ENCODE measurements around the gene SLC30A2.

Gene SLC30A2

DNA sequence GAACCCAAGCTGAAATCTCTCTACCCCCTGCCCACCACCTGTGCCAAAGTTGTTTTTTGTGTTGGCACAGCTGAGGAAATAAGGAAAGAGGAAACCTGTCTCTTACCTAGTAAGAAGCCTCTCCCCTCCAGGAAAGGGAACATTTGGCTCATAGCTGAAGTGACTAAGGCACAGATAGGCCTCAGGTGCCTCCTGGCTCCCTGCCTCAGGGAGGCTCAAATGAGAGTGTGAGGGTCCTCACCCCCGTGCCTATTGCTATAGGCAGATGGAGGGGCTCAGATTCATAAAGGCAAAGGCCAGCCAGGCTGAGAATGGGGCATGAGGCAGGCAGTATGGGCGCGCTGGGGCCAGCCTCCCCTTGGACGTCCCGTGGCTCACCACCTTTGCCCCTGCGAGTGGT, 7.4 kb downstream of the SLC30A2 start:
- DNase-seq, result no peak

DNA sequence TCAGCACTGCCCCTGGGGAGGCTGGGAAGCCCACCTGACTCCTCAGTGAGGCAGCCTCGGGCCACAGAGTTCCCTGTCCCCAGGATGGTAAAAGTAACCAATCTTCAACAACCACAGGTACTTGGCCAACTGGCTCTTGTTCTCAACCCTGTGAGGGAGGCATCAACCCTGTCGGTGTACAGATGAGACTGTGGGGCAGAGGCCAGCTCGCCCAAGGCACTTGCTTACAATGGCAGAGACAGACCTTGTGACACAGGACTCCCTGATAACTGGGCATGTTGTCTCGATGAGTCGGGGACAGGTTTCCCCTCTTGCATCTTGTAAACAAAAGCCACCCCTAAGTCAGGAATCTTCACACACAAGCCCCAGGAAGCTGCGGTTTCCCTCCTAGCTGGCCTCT, 8.0 kb downstream of the SLC30A2 start:
- DNase-seq, result no peak

GRCh38 chr1:26036756-26037281, 9.1 kb downstream of the SLC30A2 start:
- no peak for DNase-seq

DNA sequence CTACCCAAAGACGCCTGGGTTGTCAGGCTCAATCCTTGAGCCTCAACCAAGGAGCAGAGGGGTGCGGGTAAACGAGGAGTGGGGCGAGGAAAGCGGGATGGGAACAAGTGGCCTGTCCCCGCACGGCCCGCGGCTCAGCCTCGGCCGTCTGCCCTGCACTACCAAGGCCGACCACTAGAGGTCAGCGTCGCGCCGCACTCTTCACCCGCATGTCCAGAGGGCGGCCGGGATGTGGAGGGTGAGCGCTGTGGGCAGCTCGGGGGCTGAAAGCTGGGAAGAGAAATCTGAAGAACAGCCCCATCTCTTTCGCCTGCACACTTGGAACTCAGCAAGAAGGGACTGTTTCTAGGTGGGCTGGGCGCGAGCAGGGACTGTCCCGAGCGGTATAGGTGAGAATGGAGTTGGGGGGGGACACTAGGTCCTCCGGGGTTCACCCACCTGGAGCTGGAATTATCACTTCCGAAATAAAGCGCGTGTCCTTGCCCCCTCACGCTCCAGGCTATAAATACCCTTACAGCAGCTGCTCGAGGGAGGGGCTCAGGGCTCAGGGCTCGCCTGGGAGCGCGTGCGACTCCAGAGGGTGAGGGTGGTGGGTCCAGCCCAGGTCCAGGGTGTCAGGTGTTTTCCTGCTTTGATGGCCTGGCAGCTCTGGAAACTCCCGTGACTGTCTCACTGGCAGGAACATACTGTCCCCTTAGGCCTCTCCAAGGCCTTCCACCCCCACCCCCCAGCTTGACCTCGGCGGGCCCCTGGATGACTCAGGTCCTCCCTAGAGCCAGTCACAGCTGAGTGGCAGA, 9.8 kb downstream of the SLC30A2 start:
- peak; percentile 72 for DNase-seq

DNA sequence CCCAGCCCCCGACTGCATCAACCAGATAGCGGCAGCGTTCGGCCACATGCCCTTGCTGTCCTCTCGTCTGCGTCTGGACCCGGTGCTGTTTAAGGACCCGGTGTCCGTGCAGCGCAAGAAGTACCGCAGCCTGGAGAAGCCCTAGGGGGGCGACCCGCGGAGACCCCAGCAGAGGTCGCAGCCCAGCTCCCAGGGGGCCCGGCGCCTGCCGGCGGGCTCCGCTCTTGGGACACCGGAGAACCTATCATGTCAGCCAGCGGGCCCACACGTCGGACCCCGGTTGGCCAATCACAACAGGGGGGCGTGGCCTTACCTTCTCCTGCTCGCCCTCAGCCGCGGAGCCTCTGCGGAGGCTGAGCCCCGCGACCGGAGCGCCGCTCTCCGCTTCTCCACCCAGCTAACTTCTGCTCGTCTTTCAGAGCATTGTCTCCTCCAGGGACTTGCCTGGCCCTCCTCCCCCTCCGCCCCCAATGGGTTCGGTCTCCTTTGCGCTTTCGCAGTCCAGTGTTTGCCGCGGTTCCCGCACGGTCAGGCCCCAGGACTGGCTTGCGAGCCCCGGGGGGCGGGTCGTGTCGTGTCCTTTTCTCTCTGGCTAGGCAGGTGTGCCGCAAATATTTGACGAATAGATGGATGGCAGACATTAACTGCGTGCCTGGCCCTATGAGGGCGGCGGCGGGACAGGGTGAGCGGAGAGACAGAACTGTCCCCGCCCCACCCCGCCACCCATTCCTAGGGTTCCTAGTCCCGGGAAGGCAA, 10.5 kb downstream of the SLC30A2 start:
- peak; percentile 94 for DNase-seq

- DNase-seq, result no peak
These were observed 11.3 kb downstream of the SLC30A2 start for GRCh38 chr1:26034504-26035202.

DNA sequence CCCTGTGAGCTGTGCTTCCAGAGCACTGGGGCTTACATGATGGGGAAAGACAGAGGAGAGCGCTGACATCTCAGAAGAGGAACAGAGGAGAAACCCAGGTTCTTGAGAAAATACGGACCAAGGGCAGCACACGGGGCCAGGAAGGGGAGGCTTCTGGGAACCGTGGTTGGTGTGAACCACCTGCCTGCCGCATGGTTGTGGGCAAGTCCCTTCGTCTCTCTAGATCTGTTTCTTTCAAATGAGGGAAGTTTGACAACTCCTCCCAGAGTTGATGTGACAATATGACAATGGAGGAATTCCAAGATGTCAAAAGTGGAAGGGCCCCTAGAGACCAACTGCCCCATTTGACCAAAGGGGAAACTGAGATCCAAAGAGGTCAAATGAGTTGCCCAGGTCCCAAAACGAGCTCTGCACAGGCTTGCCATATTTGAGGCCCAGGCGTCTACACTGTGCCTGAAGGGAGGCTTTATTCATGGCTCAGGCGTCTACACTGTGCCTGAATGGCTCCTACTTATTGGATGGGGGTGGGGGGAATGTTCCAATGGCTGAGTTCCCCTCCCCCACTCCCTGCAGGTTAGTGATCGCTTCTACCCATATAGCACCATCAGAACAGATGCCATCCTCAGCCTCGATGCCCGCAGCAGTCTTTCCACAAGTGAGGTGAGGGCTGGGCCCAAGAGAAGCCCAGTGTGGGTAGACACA, 13.1 kb downstream of the SLC30A2 start:
- DNase-seq, result no peak

GRCh38 chr1:26031611-26032220, 14.2 kb downstream of the SLC30A2 start:
- no peak for DNase-seq

DNA sequence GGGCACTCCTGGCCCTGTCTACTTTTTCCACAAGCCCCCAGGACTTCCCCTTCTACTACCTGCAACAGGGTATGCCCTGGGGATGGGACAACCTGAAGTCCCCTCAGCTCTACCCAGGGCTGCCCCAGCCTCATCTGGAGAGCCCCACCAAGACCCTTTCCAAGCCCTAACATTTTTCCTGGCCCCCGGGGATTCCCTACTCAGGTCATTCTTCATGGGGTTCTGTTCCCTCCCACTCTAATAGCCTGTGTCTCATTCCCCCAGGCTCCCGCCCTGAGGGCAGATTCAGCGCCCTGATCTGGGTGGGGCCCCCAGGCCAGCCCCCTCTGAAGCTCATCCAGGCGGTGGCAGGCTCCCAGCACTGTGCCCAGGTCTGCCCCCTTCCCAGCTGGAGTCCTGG, 14.7 kb downstream of the SLC30A2 start:
- no peak for DNase-seq

- no peak for DNase-seq
These were observed 15.9 kb downstream of the SLC30A2 start for GRCh38 chr1:26029864-26030481.

DNA sequence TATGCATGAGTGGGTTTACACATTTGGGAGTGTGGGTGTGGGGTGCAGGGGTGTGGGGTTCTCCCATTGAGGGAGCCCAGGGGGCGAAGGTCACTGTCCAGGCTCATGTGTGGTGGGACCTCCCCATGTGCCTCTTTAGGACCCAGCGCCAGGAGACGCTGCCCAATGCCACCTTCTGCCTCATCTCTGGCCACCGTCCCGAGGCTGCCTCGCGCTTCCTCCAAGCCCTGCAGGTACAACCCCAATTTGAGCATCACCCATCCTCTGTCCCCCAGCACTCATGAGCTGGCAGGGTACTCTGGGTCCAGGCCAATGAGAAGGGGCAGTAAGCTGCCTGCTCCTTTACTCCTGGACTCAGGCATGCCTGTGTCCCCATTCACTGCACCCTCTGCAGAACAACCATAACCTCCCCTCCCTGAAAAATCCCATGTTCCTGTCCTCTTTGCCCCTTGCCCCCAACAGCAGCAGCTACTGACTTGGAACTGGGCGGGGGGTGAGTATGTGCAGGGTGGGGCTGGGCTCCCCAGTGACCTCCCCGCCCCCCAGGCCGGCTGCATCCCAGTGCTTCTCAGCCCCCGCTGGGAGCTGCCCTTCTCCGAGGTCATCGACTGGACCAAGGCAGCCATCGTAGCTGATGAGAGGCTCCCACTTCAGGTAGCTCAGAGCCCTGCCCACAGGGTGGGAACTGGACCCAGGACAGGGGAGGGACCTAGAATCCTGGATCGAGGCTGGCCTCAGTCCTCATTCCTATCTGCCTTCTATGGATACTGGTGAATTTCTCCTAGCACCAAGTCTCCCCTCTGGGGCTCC, 16.7 kb downstream of the SLC30A2 start:
- no peak for DNase-seq

DNA sequence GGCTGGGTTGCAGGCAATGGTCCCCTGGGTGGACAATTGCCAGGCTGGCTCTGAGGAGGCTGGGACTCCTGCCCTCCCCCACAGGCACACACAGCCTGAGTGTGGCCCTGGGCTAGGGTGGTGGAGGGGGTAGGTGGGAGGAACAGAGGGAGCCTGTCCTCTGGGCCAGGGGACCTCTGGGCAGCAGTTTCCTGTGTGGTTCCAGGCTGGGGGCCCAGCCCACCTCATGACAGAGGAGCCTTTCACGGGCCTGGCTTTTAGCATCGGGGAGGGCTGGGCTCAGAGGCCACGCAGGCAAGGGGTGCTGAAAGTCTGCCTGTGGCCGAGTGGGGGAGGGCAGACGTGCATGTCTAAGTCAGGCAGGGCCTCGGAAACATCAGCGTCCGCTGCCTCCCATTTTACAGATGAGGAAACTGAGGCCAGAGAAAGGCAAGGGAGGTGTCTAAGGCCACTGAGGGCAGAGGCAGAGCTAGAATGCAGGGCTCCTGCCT, 17.4 kb downstream of the SLC30A2 start:
- no peak for DNase-seq

DNA sequence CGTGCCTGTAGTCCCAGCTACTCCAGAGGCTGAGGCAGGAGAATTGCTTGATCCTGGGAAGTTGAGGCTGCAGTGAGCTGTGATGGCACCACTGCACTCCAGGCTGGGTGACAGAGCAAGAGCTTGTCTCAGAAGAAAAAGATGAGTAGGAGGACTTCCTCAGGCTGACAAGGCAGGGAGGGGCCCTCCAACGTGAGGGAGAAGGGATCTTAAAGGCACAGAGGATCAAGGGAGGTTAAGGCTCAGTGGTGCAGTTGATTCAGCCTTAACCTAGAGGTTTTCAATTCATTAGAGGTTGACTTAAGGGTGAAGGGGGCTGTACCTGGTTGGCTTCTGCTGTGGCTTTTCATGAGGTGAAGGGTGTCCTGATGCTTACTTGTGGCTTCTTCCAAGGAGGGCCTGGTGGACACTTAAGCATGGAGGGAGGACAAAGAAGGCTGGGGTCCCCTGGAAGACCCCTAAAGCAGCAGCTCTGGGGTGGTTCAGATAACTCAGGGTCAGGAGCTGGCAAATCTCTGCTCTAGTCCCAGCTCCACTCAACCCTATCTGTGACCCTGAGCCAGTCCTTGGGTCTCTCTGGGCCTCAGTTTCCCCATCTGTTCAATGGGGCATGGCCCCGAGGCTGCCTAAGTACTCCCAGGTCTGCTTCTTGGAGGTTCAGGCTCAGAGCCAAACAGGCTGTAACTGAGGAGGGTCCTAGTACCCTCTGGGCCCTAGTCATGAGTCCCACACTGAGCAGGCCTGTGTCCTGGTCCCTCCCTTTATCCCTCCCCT, 18.0 kb downstream of the SLC30A2 start:
- DNase-seq, result no peak

DNA sequence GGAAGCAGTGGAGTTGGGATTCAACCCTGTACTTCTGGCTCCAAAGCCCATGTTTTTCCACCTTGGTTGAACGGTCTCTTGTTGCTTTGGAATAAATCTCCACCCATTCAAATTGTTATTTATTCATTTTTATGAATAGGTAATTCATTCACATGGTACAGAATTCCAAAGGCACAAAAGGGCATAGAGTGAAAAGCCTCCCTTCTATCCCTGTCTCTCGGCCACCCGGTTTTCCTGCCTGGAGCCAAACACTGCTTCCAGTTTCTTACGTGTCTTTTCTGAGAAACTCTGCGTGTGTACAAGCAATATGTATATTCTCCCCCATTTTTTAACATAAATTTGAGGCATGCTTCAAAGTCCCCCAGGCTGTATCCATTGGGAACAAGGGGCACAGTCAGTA, 20.4 kb downstream of the SLC30A2 start:
- no peak for DNase-seq

DNA sequence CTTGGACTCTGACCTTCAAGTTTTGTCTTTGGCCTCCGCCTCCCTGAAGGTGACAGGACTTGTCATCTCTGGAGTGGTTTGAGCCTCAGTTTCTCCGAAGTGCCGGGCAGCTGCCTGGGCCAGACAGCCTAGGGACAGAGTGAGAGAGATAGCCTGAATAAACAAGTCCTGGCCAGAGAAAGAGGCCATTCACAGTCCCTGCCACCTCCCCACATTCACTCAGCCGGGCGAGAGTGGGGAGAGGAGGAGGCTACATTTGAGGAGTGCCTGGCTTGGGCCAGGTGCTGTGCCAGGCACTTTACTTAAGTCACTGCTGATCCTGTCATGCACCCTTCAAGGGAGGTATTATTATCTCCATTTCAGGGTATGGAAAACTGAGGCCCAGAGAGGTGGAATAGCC, 20.9 kb downstream of the SLC30A2 start:
- DNase-seq, result no peak

GRCh38 chr1:26023826-26024225, 22.1 kb downstream of the SLC30A2 start:
- no peak for DNase-seq

DNA sequence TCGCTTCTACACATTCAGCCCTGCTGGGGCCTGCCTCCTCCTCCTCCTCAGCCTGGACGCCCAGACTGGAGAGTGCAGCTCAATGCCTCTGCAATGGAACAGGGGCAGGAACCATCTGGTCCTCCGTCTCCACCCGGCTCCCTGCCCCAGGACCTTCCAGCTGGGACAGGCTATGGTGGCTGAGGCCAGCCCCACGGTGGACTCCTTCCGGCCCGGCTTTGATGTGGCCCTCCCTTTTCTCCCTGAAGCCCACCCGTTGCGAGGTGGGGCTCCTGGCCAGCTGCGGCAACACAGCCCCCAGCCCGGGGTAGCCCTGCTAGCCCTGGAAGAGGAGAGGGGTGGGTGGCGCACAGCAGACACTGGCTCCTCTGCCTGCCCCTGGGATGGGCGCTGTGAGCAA, 22.9 kb downstream of the SLC30A2 start:
- no peak for DNase-seq

DNA sequence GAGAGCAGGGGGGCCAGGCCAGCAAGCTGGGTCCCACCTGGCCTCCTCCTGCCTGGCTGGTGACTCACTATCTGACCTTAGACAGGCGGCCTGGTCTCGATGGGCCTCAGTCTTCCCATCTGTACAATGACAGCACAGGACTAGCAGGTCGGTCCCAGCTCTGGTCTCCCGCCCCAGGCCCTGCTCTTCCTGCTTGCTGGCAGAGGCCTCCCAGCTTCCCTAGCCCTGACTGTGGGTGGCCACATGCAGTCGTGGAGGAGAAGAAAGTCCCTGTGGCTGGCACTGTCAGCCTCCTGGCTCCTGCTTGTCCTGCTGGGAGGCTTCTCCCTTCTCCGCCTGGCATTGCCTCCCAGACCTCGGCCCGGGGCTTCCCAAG, 23.5 kb downstream of the SLC30A2 start:
- no peak for DNase-seq

GRCh38 chr1:26021647-26022403, 24.1 kb downstream of the SLC30A2 start, which contains the start of gene EXTL1:
Gene EXTL1 (plus strand): TSS chr1:26021775. CDS start chr1:26022647, 872 bp downstream.
- peak; percentile 20 for DNase-seq

Data from NCI-H1092 (cell line).